ENCODE results near the gene CDH5.

DNA sequence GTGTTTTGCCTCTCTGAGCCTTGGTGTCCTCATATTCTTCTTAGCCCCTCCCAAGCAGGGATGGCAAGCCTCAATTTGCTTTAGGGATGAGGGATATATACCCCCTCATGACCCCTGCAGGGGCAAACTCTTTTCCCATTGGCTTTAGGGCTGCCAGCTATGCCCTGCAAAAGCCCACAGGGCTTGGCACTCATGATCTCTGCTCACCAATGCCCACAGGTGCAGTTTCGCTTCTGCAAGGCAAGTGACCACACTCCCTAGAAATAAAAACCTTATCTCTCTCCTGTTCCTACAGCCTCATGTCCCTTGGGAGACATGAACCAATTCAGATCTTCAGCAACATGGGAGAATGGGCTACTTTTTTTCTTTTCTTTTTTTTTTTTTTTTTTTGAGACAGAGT, 69.4 kb downstream of the CDH5 start:
- TF ChIP-seq POLR2AphosphoS5 (IDR thresholded peaks at IDR 0.05; ENCODE audit: borderline replicate concordance, low read depth, low read length) = no peak
- TF ChIP-seq EZH2 (IDR thresholded peaks at IDR 0.05) = no peak
